Choroid plexus epithelial cell (primary cell): ENCODE results near the gene DMAC2L.
"Not testable (repeated sequence)": the region's sequence is repeated elsewhere in the genome, so short reads cannot be mapped to it uniquely, and the experiment has no call there.

Experiments used
- DNase-seq: peaks from one replicate; pipeline ENCODE4 v3.0.0-alpha.2; 2010; ENCODE audit warnings: low read depth
- H3K4me3 ChIP-seq: 2 replicates; pipeline ENCODE4 v1.5.1; 2011; ENCODE audit warnings: low read depth, mild to moderate bottlenecking, control low read depth, low read length, moderate library complexity
- CTCF ChIP-seq: conservative IDR thresholded peaks from 2 replicates; pipeline ENCODE4 v1.5.1; 2011; ENCODE audit warnings: low read depth, mild to moderate bottlenecking, control low read depth, inconsistent platforms, low read length, moderate library complexity

The DMAC2L gene

DNA sequence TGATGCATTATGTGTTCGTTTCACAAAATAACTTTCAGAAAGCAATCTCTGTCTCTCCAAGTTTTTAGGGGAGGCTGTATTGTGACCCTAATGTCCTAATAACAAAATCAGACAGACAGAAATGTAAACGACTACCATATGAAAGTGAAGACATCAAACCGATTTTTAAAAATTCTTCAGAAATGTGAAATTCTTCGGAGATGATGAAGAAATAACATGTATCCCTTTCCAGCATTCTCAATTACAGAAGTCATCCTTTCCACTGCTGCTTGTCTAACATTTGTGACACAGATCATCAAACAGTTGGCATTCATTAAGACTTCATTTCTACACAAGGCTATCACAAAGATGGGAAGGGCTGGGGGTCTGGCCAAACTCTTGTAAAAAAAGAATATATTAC, 41.0 kb downstream of the DMAC2L start:
- H3K4me3 ChIP-seq: no peak overlapping the region
- peak; percentile 27 for DNase-seq
- no peak for TF ChIP-seq CTCF

DNA sequence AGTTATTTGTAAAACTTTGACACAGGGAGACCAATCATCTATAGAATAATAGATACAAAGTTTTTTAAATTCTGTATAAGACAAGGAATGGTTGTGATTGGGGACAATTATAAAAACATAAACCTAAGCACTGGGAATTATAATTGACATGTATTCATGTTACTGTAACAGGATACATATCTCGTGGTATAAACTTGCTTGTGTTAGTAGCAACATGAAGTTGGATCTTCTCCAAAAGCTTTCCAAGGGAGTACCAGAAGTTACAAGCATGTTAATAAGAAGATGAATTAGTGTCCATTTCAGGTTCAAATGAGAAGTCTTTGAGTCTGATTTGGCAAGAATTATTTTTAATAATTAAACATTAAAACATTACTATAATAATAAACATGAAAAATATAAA, 42.4 kb downstream of the DMAC2L start:
- DNase-seq: peak; percentile 76
- H3K4me3 ChIP-seq: no peak overlapping the region
- no peak for TF ChIP-seq CTCF

- no peak overlapping the region for H3K4me3 ChIP-seq
- TF ChIP-seq CTCF: no peak
- no peak for DNase-seq
These were observed 43.6 kb downstream of the DMAC2L start for GRCh38 chr14:50355692-50356091.

DNA sequence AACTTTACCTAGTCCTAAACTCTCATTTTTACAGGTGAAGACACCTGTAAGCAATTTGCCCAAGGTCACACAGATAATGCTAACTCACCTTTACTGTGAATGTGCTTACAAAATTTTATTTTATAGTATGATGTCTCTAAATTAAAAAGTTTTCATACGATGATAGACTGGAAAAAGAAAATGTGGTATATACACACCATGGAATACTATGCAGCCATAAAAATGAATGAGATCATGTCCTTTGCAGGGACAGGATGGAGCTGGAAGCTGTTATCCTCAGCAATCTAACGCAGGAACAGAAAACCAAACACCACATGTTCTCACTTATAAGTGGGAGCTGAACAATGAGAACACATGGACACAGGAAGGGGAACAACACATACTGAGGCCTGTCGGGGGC, 44.2 kb downstream of the DMAC2L start:
- not testable (repeated sequence) for DNase-seq, H3K4me3 ChIP-seq

DNA sequence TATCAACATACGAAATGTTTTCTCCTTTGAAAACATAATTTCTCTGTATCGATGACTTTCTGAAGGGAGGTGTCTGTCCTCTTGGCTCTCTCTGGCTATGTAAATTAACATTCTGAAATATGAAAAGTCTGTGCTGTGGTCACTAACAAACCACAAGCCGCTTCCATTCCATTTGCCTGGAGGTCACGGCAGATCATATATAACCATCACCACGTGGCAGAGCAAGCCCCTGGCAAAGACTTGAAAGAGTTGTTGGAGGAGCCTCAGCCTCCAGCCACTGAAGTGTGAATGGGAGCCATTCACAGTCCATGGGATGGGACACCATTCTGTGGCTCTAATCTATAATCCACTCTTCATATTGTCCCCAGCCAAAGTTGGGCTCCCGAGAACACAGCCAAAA, 45.0 kb downstream of the DMAC2L start:
- H3K4me3 ChIP-seq: no peak overlapping the region
- no peak for TF ChIP-seq CTCF
- DNase-seq: no peak

- no peak for DNase-seq
- TF ChIP-seq CTCF: no peak
- no peak overlapping the region for H3K4me3 ChIP-seq
These were observed 45.8 kb downstream of the DMAC2L start for GRCh38 chr14:50357753-50358395.

DNA sequence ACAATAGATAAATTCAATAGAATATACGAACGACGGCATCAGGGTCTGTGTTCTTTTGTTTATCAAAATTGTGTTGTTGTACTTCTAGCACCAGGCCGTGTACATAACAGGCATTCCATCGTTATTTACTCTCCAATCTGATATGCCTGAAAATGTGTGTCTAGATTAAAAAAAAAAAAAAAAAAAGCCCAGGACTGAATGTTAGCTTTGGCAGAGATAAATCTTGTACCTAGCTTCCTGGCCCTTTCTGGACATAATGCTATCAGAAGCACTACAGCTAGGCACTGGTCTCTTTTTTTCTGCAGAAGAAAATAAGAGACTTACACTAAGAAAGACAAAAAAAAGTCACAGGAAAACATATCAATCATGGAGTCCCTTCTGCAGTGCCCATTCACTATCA, 47.5 kb downstream of the DMAC2L start:
- no peak overlapping the region for H3K4me3 ChIP-seq
- DNase-seq: no peak
- TF ChIP-seq CTCF: no peak
